CD4-positive, alpha-beta T cell treated with Interleukin-4 for 1 hour (primary cell): ENCODE measurements around the gene STAC2.

ENCODE experiments used
- DNase-seq, 2 donors: peaks; one replicate each; pipeline ENCODE4 v3.0.0-alpha.2; 2020 to 2022

The STAC2 gene

DNA sequence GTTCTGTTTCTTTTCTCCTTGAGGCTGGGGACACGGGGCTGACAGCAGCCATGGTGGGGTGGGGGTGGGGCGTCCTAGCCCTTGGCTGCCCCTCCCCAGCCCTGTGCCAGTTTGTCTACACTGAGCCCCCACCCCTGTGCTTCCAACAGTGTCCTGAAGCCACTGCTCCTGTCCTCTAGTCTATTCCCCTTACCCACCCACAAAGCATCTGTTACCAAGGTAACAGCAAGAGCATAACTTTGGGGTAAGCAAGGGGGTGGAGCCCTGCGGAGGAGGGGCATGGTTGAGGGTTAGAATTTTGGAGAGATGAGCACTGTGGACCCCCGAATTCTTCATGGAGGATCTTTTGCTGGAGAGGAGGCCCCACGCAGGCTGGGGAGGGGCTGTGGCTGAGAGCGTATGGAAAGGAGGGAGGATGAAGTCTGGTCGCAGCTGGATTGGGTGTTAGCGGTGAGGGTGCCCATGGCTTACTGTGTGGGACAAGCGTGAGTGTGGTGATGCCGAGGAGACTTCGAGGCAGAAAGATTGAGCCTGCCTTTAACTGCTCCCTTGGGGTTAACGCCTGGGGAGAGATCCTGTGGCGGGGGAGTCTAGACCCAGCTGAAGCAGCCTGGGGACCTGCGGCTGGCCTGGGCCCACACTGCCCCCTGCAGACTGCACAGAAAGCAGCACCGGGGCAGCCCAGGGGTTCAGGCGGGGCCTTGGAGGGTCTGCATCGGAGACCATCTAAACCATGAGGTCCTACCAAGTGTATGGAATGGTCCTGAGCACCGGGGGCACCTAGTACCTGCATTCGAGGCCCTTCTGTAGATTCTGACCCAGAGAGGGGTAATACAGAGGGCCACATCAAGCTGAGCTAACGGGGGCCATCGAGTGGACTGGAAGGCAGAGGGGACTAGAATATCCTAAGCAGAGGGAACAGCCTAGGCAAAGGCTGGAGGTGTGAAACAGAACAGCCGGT lies 6.1 kb upstream of the STAC2 start:
- peak; percentile 65 to 70 for DNase-seq

DNA sequence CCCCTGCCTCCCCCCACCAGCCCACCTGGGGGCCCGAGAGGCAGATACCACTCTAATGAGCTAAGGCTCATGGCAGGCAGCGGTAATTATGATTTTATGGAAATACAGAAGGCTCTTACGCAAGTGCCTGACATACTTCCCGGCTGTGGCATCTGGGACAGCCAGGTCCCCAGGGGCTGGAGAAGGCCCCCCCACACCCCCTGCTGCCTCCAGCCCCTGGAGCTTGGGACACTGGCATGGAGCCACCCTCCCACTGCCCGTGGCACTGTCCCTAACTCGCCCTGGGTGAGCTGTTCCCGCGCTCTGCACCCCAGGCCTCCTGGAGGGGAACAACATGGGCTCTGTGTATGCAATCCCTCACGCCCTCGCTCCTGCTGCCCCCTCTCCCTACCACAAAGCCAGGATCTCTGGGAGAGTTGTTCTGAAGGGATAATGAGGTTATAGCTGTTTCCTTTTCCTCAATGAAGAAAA lies 5.4 kb upstream of the STAC2 start:
- DNase-seq, result no peak

DNA sequence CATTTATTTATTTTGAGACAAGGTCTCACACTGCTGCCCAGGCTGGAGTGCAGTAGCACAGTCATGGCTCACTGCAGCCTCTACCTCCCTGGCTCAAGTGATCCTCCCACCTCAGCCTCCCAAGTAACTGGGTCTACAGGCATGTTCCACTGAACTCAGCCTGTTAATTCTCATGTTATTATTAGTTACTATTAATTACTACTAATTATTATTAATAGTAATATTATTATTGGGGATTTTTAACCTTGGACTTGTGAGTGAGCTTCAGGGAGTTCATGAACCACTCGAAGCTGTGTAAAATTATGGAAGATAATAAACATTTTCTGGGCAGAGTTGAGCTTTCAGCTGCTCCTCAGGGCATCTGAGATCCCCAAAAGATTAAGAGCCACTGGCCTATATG lies 4.6 kb upstream of the STAC2 start:
- no peak for DNase-seq

DNA sequence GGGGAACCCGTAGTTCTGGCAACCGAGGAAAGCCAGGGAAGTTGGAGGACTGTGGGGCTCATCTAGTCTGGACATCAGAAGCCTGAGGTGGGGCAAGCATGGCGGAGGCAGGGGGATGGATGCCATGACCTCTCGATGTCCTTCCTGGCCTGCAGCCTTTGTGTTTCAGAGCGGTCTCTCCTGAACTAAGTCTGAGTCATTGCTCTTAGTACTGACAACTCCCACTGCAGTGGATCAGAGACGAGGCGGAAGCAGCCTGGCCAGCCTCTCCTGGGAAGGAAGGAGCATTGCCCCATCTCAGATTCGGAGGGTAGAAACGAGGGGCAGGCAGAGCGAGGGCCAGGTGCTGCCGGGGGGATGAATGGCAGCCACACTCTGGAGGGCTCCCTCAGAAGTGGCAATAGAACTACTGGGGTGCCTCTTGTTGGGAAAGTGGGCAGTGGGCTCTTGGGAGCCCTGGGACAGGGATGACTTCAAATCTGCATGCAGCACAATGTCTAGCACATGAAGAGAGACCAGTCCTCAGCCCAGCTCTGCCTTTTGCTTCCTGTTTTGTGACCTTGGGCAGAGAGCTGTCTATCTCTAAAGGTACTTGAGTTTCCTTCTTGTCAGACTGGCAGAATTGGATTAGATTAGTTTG lies 3.6 kb upstream of the STAC2 start:
- DNase-seq, result no peak

DNA sequence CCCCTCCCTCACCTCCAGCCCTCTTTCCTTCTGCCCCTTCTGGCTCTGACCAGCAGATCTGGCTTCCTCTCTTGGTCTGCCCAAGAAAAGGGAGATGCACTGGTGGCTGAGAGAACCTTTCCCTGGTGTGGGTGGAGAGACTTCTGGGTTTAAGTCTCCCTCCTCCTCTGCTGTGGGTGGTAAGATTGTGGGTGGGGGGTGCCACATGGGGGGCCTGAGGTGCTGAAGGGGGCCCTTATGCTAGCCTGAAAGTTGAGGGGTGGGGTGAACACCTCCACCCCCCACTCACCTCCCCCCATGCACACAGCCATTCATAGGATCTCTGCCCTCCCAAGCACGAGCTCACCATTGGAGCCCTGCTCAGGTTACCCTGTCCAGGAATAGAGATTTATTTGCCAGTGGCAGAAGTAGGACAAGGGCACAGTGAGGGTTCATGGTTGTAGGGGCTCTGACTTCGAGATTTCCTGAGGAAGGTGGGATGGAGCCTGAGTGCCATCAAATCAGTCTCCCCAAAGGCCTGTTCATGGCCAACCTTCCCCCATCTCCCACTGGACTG lies 1.7 kb upstream of the STAC2 start:
- DNase-seq, result no peak

DNA sequence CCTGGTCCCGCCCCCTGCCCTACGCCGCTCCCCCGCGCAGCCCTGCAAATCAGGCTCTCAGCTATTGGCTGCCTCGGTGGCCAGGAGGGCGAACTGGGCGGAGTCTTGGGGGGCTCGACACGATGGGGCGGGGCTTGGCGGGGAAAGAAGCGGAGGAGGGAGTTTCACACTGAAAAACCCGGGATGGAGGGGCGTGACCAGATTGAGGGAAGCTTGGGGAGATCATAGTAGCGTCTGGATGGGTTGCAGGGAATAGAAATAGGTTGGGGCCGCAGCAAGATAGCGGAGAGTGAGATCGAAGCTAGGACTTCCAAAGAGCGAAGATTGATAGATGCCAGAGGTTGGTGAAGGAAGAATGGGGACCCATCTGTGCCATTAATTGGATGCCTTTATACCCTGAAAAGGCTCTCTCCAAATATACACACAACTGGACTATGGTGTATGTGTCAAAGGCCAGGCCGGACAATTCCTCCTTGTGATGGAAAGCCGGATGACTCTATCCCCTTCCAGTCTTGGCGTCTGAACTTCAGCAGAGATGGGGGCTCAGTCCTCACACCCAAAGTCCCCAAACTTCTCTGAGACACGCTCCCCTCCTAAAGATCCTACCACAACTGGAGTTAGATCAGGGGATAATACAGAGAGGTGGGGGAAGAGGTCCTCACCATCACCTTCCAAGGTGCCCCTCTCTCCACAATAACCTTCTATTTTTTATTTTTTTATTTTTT lies 376 bp upstream of the STAC2 start:
- peak; percentile 60 to 65 for DNase-seq

DNA sequence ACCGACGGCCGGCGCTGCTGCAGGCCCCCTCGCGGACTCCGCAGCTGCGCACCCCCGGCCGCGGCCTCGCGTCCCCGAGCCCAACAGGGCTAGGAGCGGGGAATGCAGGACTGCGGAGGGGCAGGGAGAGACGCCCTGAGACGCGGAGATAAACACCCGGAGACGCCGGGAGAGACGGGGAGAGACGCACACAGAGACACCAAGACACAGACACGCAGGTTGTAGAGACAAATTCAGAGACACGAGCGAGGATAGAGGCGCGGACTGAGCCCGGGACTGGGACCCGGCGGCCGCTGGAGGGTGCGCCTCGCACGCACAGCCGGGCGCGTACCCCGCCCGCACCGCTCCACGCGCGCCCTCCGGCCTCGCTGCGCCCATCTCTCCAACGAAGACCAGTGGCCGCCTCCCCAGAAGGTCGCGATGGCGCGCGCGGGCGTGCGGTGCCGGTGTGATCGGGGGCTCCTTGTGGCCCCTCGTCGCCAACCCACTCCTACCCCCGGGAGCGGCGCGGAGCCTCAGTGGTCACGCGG lies 902 bp downstream of the STAC2 start:
- no peak for DNase-seq

DNA sequence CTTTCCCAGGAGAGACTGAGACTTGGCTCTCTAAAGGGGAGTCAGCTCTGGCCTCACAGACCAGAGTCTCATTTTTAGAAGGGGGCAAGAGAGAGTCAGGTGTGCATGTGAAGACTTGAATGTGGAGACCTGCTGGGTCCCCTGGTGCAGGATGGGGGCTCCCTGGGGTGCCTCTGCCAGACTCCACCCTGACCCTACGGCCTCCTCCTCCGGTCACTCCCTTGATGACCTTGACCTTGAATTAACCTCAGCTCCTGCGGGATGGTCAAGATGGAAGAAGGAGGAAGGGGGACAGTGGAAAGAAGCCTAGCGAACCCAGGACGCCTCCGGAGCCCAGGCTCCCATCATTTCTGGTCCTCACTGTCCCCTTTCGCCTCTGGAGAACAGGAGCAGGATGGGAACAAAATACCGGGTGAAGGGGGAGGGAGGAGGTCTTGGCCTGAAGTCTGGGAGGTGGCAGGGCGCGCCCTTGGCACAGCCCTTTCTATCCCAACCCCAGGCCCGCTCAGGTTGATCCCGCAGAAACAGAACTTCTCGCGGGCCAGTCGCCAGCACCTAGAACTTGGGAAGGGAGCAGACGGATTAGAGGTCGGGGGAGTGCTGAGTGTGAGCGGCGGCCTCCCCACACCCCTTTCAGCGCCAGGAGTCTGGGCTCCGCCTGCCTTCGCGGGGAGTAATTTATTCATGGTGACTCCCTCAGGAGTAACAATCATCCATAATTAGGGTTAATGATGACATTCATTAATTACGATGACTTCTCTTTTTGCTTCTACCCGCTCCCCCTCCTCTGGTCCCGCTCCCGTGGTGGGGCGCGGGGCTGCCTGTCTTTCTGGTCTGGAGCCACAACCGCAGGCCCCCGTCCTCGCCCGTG lies 1.6 kb downstream of the STAC2 start:
- no peak for DNase-seq

DNA sequence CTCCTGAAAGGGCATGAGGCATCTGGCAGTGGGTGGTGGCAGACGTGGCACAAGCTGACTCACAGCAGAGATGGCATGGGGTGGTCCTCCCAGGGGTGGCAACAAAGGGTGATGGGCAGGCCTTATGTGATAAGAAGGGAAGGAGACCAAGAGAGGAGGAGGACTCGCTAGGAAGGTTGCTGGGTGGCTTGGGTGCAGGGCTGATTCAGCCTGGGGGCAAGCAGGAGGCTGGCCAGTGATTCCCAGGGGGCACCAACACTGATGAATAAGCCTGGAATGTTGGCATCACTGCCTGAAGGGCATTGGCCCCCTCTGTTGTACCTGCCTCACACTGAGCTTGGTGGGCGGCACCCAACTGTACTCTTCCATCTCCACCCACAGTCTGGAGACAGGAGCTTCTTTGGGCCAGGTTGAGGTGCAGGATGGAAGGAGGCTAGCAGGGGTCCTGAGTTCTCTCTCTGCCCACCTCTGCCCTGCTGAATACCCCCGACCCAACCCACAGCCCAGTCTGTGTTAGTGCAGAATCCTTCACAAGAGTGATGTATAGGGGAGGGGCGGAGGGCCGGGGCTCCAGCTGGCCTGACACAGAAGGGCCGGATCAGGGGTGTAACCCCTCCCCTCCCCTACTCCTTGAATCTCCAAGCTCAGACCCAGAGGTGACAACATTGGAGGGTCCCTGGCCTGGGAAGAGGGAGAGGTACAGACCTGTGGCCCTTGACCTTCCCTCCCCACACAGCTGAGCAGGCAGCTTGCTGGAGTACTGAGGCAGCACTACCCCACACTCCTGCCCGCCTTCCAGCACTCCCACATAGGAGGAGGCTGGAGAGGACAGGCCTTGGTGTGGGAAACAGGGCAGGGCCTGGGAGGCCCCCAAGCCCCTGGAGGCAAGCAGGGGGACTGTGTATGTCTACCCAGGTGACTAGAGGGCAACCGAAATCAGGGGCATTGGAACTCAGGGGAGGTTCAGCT lies 2.6 kb downstream of the STAC2 start:
- DNase-seq, result no peak

DNA sequence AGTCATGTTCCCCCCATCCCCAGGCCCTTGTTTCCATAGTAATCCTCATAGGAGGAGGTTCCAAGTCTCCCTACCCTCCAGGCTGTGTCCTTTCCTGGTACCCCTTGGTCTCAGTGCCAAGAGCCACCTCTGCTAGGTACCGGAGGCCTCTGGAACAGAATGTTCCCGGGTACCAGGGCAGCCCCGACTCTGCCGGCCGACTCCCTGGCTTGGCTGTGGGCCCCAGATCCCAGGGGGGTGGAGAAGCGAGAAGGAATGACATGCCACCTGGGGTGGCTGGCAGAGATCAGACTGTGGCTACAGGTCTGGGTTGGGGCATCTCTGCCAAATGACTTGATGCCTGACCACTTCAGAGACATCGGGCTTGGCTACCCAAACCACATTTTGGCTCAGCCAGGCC lies 3.6 kb downstream of the STAC2 start:
- no peak for DNase-seq

DNA sequence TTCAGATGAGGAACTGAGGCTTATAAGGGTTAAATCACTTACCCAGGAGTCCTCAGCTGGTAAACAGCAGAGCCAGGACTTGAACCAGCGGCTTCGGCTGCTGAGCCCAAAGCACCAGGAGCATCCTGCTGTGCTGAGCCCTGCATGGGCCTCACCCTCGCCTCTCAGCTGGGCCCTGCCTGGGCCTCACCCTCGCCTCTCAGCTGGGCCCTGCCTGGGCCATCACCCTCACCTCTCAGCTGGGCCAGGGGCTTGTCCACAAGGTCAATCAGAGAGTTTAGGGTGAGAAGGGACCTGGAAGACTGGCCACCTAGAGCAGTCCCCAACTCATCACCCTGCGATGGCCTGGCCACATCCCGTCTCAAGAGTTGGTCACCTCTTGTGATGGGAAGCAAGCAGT lies 4.2 kb downstream of the STAC2 start:
- no peak for DNase-seq

DNA sequence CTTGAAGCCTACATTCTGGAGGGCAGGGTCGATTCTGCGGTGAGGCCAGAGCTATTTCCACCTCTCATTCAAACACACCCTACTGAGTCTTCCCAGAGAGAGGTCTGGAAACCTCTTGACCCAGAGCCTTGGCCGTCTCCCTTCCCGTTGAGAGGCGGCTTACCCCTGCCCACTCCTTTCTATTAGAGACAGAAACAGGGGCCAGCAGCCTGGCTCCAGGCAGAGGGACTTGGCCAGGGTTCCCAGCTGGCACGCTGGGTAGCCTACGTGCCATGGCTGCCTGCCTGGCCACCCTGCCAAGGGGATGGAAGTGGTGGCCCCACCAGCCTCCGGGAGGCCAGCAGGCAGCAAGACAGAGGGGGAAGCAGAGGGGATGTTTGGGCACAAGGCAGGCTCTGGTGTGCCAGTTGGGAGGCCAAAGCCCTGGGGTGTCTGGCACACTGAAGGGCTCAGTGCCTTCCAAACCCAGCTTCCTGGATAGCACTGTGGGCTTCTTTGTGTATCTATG lies 6.0 kb downstream of the STAC2 start:
- DNase-seq, result no peak

DNA sequence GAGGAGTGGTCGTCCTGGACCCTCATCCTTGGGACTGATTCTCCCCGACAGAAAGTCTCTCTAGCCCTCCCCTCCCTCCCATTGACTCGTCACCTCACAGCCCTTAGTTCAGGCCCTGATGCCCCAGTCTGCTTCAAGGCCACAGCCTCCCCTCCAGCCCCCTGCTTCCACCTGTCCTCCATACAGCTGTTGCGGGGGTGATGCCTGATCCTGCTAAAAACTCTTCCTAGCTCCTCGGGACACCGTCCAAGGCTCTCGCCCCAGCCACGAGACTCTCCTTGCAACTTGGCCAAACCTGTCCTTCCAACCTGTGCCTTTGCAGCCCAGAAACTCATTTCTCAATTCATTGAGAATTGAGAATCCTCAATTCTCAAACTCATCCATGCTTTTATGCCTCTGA lies 6.8 kb downstream of the STAC2 start:
- DNase-seq, result no peak

DNA sequence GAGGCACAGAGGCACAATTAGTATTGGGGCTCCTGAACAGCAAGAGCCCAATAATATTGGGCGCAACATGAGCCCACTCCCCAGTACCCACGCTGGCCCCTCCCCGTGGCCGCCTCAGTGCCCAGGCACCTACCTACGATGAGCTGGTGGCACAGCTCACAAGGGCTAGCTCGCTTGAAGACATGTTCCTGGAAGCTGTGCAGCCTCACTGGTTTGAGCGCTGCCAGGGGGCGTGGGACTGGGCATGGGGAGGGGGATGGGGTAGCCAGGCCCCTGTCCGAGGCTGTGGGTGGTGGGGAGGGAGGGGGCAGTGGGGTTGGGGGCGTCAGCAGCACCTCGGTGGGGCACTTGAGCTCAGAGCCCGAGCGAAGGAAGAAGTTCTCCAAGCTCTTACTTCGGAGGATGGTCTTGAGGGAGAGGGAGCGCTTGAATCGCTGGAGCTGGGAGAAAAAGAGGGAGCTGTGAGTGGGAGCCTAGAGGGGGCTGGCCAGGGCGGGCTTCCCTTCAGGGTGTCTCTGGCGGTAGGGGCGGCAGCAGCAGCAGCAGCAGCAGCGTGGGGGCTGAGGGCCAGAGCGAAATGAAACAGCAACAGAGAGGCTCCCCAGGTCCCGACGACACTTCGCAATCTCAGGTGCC lies 7.9 kb downstream of the STAC2 start:
- no peak for DNase-seq

DNA sequence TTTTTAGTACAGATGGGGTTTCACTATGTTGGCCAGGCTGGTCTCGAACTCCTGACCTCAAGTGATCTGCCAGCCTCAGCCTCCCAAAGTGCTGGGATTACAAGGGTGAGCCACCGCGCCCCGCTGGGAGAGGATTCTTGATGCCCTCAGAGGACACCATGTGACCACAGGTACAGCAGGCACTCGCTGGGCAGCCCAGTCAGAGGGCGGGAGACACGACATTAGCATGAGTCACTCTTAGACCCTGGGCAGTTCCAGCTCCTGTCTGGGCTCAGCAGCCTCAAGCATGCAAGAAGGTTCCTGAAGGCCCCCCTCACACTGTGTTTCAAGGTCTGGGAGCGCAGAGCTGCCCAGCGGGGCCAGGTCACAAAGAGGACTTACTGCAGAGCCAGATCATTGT lies 11.9 kb downstream of the STAC2 start:
- DNase-seq, result no peak

DNA sequence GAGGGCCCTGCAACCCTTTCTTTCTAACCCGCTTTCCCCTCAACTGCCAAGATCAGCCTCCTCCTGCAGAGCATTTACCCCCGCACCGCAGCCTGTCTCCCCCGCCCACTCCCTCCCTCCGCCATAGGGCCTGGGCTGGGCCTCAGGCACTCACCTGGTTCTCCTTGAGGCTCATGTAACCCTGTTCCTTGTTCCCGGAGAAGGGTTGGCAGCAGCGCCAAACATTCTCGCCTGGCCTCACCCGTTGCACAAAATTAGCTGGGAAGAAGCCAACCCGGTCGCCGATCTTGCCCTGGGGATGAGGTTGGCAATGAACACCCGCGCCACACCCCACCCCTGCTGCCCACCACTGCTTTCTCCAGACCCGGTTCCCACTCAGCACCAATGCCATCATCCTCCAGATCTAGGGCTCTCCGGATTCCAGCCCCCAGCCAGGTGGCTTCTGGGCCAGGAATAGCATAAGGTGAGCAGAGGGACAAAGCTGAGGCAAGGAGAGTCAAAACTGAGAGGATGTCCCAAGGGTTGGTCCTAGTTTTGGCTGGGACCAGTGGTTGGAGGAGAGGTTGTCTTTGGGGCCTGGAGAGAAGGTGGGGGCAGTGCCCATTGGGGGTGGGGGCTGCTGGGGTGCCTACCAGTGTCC lies 12.8 kb downstream of the STAC2 start:
- no peak for DNase-seq

DNA sequence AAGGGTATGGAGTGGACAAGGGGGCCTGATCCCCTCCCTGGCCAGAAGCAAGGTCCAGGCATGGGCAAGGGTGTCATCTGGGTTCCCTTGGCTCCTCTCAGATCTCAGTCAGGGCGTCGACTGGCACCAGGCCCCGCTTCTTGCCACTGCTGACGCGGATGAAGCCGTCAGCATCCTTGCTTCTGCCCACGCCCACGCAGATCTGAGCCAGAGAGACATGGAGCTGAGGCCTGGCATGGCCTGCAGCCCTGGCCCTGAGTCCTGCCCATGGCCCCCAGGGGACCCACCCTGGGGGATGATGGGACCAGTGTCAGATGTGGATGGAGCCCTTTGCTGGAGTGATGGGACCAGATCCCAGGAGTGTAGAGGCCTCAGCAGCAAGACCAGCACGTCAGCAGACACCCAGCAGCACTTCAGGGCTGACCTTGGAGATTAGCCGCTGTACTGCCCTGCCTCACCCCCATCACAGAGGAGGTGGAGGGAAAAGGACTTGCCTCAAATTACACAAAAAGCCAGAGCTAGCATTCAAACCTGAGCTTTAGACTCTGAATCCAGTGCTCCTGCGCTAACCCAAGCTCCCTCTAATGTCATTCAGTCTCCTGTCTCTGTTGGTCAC lies 13.4 kb downstream of the STAC2 start:
- DNase-seq, result no peak

DNA sequence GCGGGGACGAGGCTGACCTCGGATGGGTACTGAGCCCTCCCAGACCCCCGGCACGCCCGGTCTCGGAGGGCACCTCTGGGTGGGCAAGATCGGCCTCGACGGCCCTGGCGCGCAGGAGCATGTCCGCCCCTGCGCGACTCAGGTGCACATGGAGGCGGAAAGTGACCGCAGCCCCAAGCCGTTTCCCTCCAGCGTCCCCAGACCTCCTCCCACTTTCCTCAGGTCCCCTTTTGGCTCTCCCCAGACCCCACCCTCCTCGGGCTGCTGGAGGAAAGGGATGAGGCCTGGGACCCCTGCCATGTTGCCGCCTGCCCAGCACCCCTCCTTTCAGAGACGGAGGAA lies 15.7 kb downstream of the STAC2 start:
- DNase-seq, result no peak
